ENCODE data around the gene ONECUT3.

DNA sequence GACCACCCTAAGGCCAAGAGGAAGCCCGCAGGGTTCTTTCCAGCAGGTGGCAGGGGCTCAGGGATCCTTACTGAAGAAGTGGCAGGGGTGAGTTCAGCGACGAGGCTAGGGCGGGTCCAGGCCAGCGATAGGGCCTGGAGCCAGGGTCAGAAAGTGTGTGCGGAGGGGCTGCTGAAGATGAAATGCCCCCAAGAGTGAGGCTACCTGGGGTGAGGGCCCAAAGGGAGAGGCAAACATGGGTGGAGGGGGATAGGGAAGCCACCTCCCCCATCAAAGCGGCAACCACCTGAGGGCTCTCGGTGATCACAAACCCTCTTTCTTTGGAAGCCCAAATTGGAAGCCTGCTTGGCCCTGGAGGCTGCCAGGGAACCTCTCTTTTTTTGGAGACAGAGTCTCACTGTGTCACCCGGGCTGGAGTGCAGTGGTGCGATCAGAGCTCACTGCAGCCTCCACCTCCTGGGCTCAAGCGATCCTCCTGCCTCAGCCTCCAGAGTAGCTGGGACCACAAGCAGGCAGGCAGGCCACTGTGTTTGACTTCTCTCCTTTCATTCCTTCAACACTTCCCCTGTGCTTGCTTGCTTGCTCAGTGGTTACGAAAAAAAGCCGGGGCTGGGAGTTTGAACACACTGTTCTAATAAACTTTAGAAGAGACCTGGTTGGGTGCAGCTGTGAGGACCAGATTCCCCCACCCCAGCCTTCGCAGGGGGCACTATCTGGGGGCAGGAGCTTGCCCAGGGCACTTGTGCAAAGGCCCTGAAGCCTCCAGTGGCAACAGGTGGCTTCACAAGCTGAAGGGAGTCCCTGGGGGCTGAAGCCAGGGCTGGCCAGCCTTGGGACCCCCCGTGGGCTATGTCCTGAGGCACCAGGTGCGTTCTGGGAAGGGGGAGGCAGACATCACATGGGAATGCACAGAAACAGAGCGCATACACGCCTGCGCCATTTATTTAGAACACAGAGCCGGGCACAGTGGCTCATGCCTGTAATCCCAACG is 60.2 kb downstream of the ONECUT3 start:
- no peak for TF ChIP-seq POLR2A (IDR thresholded peaks at IDR 0.05)
- TF ChIP-seq, protein P1, sequence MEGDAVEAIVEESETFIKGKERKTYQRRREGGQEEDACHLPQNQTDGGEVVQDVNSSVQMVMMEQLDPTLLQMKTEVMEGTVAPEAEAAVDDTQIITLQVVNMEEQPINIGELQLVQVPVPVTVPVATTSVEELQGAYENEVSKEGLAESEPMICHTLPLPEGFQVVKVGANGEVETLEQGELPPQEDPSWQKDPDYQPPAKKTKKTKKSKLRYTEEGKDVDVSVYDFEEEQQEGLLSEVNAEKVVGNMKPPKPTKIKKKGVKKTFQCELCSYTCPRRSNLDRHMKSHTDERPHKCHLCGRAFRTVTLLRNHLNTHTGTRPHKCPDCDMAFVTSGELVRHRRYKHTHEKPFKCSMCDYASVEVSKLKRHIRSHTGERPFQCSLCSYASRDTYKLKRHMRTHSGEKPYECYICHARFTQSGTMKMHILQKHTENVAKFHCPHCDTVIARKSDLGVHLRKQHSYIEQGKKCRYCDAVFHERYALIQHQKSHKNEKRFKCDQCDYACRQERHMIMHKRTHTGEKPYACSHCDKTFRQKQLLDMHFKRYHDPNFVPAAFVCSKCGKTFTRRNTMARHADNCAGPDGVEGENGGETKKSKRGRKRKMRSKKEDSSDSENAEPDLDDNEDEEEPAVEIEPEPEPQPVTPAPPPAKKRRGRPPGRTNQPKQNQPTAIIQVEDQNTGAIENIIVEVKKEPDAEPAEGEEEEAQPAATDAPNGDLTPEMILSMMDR (IDR thresholded peaks at IDR 0.05): no peak

All from lower leg skin (tissue), 3 donors.